KBM-7 (cell line): ENCODE measurements around the gene LCMT2.

ENCODE experiments used
- DNase-seq: peaks from one replicate; pipeline ENCODE4 v3.0.0-alpha.2; 2015
- in situ Hi-C: fragments of 300-500 bp; cut with MboI; formaldehyde crosslinking; loops from 2 replicates; pipeline ENCODE4 v1.14.3; 2020; ENCODE audit warnings: low sequenced_read_pairs, low pct_unique_long_range_greater_than_20kb, mixed read lengths

LCMT2 gene

DNA sequence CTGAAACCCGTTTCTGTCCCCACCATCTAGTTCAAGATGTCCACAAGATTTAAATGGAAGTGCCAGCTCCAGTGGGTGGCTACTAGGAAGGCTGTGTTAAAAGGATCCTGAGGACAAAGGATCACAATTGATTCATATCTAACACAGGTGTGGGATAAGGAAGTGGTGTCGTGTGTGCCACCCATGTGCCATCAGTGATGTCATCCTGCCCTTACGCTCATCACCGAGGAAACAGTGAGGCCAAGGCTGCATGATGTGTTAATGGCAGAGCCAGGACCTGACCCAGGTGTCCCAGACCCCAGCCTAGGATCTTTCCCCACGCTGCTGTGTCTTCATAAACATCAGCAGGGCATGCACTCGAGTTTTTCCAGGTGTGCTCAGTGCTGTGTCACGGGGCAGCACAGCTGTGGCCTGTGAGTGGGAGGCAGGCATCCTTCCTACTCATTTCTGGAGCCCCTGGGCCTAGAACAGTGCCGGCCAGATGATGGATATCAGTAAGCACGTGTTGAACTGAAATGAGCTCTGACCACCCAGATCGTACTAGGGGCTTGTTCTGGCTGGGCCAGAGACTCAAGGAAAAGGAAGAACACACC lies 53.0 kb downstream of the LCMT2 start:
- in situ Hi-C loops, result no loop called here
- DNase-seq, result no peak

DNA sequence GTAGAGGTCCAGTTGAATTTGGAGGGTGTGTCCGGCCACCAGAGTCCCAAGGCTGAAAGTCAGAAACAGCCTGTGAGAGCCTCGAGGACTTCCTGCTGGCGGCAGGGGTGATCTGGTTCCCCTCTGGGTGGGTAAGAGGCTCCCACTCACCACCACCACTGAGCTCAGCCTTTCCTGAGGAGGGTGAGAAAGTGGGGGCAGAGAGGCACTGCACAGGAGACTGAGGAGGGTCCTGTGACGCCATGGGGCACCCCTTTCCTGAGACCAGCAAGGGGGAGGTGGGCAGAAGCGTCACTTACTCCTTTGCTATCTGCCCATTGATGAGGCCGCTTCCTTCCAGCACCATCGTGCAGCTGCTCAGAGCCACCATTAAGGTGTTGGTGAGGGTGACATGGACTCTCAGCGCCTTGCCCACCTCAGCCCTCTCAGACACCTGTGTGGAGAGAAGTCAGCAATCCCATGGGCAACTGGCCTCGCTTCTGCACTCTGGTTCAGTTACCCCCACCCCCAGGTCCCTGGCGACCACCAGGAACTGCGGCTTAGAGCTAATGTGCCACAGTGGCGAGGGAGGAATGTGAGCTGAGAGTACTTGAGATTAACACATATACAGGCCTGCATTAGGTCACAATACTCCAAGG lies 53.7 kb downstream of the LCMT2 start:
- in situ Hi-C loops, result no loop called here
- no peak for DNase-seq

DNA sequence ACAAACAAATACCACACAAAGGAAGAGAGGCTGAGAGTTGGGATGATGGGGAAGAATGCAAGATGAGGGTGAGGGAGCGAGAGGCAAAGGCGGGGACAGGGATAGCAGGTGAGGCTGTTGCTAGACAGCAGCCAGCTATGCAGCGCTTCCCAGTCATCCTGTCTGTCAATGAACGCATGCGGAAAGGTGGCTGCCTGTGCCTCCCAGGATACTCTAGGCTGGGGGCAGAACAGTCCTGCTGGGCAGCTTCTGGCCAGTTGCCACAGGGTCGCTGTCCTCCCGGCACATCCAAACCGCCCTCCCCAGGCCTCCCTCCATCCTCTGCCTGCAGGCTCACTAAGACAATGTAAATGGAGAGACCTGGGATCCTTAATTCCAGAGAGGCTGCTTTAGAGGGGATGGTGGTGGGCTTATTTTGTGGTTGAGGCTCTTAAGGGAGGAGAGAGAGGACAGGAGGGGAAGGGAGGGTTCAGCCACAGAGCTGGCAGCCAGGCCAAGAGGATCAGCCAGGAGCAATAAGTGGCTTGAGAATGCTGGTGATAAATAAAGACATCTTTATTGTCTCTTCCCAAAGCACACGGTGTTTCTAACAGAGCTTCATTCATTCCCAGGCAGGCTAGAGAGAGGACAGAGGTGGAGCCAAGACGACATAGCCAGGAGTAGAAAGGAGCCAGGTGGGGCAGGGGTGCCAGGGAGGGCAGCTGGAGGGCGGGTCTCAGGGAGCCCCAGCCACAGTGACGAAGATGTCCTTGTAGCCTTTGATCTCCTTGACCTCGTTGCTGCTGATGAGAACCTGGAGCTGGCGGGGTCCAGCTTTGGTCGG lies 54.4 kb downstream of the LCMT2 start:
- DNase-seq, result no peak
- in situ Hi-C loops, result no loop called here

DNA sequence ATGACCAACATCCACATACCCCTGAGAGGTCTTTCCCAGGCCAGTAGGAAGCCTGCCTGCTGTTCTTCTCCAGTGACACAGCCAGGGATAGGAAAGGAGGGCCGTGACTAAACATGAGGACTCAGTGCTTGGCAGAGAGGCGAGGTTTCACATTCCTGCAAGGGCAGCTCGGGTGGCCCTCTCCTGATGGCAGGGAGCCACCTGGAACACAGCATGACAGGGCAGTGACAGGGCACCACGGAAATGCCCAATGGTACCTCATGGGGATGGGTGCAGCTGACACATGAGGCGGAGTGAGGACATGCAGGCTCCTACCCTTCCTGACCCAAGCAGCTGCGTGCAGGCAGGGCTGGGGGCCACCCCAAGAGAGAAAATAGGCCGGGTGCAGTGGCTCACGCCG lies 56.2 kb downstream of the LCMT2 start:
- no peak for DNase-seq
- in situ Hi-C loops, result no loop called here
